Nephron progenitor cell (in vitro differentiated cells): ENCODE measurements around the gene RNASE2.
"Not testable (repeated sequence)": the region's sequence is repeated elsewhere in the genome, so short reads cannot be mapped to it uniquely, and the experiment has no call there.

ENCODE experiments used
- DNase-seq: peaks from one replicate; pipeline ENCODE4 v3.0.0; 2021
- H3K27ac Mint-ChIP-seq: 2 replicates; pipeline ENCODE4 v1.8.0; 2021; ENCODE audit warnings: mild to moderate bottlenecking, moderate library complexity, mixed read lengths
- H3K27me3 Mint-ChIP-seq: 2 replicates; pipeline ENCODE4 v1.8.0; 2021; ENCODE audit warnings: mild to moderate bottlenecking, low read depth, mixed read lengths; ENCODE audit not compliant: poor library complexity
- H3K36me3 Mint-ChIP-seq: 2 replicates; pipeline ENCODE4 v1.8.0; 2021; ENCODE audit warnings: low read depth, mixed read lengths
- H3K4me1 Mint-ChIP-seq: 2 replicates; pipeline ENCODE4 v1.8.0; 2021; ENCODE audit warnings: mixed read lengths
- H3K4me3 Mint-ChIP-seq: 2 replicates; pipeline ENCODE4 v1.8.0; 2021; ENCODE audit warnings: mild to moderate bottlenecking, moderate library complexity, mixed read lengths
- H3K9me3 Mint-ChIP-seq: 2 replicates; pipeline ENCODE4 v1.8.0; 2021; ENCODE audit warnings: mild to moderate bottlenecking, moderate library complexity, mixed read lengths
- CTCF ChIP-seq: fragments of 200-600 bp; sonication (generic); IDR thresholded peaks from 2 replicates; pipeline ENCODE4 v1.5.0; 2021; ENCODE audit warnings: antibody characterized with exemption

Gene RNASE2

DNA sequence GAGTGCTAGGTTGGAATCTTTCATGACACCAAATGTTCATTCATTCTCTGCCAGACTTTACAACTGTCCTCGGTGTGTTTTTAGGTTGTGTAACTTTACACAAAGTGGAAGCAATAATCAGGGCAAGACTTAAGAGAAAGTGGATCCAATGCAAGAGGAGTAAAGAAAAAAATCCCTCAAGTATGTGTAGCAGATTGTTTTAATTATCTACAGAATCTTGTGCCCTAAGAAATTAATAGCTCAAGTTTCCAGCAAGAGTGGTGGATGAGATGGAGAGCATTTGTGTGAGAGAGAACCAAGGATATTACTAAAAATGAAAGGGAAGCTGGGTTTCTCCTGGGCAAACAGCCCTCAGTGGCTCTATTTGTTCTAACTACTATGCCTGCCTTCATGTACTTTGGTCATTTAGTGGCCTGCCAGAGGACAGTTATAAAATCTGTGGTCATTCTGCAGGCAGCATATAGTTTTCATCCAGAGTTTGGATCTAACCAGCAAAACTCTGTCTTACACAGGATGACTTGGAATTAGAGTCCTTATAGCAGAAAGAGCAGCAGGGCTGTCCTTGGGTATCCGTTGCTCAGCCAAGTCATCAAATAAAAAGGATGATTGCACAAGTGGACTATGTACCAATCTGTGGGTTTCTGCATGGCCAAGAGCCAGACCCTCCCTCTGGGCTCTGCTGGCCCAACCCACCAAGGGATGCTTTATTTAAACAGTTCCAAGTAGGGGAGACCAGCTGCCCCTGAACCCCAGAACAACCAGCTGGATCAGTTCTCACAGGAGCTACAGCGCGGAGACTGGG lies at the start of gene RNASE2:
RNASE2 (plus strand) TSS at position 752 of the 802 bp plus-strand sequence. CDS start 285 bp downstream, outside the sequence.
- H3K27ac Mint-ChIP-seq, DNase-seq, H3K9me3 Mint-ChIP-seq, H3K36me3 Mint-ChIP-seq, H3K4me1 Mint-ChIP-seq, H3K4me3 Mint-ChIP-seq: not testable (repeated sequence)
- H3K27me3 Mint-ChIP-seq, result peaks cover 21% of the 10 kb centered on the region

DNA sequence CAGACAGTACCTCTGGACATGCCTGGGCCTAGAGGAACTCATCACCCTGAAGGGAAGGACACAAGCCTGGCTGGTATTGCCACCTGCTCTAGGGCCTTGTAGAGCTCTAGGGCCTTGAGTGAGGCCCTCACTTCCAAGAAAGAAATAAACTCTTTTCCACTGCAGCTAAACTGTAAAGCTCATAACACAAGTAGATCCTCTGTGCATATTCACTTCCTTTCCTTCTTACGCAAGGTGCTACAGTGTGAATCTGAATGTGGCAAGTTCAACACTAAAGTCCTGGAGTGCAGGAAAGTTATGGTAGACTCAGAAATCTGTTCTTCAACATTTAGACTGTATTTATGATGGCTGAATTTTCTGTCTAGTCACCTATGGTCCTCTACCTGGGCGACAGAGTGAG lies 49.6 kb upstream of the RNASE2 start:
- H3K27ac Mint-ChIP-seq, result no peak overlapping the region
- TF ChIP-seq CTCF, result no peak
- H3K4me1 Mint-ChIP-seq, result no peaks in the 10 kb centered on the region
- no peaks in the 10 kb centered on the region for H3K36me3 Mint-ChIP-seq
- H3K9me3 Mint-ChIP-seq, result peaks cover 11% of the 10 kb centered on the region
- H3K4me3 Mint-ChIP-seq, result no peak overlapping the region
- no peak for DNase-seq
- H3K27me3 Mint-ChIP-seq, result peaks cover 24% of the 10 kb centered on the region

DNA sequence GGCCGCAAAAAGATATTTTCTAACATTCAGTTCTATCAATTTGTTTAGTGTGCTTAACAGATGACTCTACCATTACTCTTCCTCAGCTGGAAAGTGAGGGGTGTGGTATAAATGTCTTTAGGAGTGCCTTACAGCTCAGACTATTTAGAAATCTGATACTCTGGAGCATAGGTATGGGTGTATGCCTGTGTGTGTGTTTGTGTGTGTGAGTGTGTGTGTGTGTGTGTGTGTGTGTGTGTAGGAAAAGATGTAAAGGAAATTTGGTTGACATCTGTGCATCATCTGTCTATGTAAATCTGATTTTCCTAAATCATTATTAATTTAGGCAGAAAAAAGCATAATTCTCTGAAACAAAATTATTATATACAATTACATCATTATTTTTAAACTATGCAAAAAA lies 48.1 kb upstream of the RNASE2 start:
- H3K9me3 Mint-ChIP-seq, result peaks cover 19% of the 10 kb centered on the region
- H3K27ac Mint-ChIP-seq, result no peak overlapping the region
- peaks cover 21% of the 10 kb centered on the region for H3K27me3 Mint-ChIP-seq
- H3K4me1 Mint-ChIP-seq, result no peaks in the 10 kb centered on the region
- H3K4me3 Mint-ChIP-seq, result no peak overlapping the region
- no peaks in the 10 kb centered on the region for H3K36me3 Mint-ChIP-seq
- no peak for DNase-seq
- TF ChIP-seq CTCF, result no peak

DNA sequence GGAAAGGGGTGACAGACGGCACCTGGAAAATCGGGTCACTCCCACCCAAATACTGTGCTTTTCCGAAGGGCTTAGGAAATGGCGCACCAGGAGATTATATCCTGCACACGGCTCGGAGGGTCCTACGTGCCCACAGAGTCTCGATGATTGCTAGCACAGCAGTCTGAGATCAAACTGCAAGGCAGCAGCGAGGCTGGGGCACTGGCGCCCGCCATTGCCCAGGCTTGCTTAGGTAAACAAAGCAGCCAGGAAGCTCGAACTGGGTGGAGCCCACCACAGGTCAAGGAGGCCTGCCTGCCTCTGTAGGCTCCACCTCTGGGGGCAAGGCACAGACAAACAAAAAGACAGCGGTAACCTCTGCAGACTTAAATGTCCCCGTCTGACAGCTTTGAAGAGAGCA lies 44.5 kb upstream of the RNASE2 start:
- H3K36me3 Mint-ChIP-seq, DNase-seq, H3K4me3 Mint-ChIP-seq, H3K4me1 Mint-ChIP-seq, H3K27ac Mint-ChIP-seq: not testable (repeated sequence)
- Mint-ChIP-seq H3K9me3 (peaks cover 28% of the 10 kb centered on the region), H3K27me3 (peaks cover 23% of the 10 kb centered on the region)

DNA sequence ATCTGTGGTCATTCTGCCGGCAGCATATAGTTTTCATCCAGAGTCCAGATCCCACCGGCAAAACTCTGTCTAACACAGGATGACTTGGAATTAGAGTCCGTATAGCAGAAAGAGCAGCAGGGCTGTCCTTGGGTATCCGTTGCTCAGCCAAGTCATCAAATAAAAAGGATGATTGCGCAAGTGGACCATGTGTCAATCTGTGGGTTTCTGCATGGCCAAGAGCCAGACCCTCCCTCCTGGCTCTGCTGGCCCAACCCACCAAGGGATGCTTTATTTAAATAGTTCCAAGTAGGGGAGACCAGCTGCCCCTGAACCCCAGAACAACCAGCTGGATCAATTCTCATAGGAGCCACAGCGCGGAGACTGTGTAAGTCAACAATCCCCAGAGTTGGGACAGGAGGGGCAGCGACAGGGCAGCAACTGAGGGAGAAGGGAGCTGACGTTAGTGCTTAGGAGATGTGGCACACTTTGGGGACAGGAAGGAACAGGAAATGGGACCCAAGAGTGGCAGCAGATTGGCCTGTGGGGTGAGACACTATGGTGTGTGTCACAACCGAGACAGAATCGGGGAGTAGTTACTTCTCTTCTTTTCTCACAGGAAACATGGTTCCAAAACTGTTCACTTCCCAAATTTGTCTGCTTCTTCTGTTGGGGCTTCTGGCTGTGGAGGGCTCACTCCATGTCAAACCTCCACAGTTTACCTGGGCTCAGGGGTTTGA lies 36.1 kb upstream of the RNASE2 start:
- H3K27me3 Mint-ChIP-seq, result peaks cover 39% of the 10 kb centered on the region
- DNase-seq, H3K27ac Mint-ChIP-seq, H3K4me3 Mint-ChIP-seq, H3K4me1 Mint-ChIP-seq, H3K36me3 Mint-ChIP-seq, H3K9me3 Mint-ChIP-seq: not testable (repeated sequence)

GRCh38 chr14:20923766-20924297 lies 31.5 kb upstream of the RNASE2 start:
- not testable (repeated sequence) for H3K4me1 Mint-ChIP-seq, DNase-seq, H3K27ac Mint-ChIP-seq, H3K36me3 Mint-ChIP-seq, H3K4me3 Mint-ChIP-seq
- peaks cover 14% of the 10 kb centered on the region for H3K9me3 Mint-ChIP-seq
- peaks cover 40% of the 10 kb centered on the region for H3K27me3 Mint-ChIP-seq

DNA sequence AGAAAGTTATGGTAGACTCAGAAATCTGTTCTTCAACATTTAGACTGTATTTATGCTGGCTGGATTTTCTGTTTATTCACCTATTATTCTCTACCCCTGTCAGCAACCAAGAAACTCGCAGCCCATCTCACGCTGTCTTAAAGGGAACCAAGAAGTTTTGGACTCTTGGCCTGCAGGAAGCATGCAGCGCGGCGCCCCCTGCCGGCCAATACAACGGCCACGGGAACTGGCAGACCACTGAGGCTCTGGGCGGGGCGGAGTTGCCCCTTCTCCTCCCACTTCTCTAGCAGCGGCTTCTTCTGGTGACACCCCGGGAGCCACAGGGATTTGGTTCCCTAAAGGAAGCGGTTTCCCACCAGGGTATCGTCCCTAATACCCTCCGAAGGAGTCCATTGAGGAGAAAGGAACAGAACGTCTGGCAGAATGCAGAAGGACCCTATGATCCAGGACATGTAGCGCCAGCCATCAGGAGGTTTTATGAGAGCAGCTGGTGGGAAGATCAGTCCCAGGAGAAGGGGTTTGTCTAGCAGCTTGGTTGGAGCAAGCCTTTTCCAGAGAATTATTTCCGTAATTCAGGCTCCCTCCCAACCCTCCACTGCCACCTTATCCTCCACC lies 21.0 kb upstream of the RNASE2 start:
- no peak overlapping the region for H3K27ac Mint-ChIP-seq
- peak; percentile 71 for DNase-seq
- TF ChIP-seq CTCF, result peak; percentile 55
- H3K4me3 Mint-ChIP-seq, result no peak overlapping the region
- no peaks in the 10 kb centered on the region for H3K9me3 Mint-ChIP-seq
- H3K4me1 Mint-ChIP-seq, result no peaks in the 10 kb centered on the region
- H3K36me3 Mint-ChIP-seq, result no peaks in the 10 kb centered on the region
- peaks cover 33% of the 10 kb centered on the region for H3K27me3 Mint-ChIP-seq
